DOHH2 (cell line): ENCODE results near the gene ZNF891.
A peak's percentile ranks its signal among the peaks of the same experiment; 100 is the strongest.

Experiments used
- H3F3A ChIP-seq: fragments of 200-600 bp; sonication (generic), shearing (Covaris generic); 2 replicates; pipeline ENCODE4 v1.6.0; 2016; ENCODE audit warnings: antibody characterized with exemption, mild to moderate bottlenecking; ENCODE audit not compliant: control insufficient read depth, insufficient read depth
- H3K27ac ChIP-seq: fragments of 200-600 bp; sonication (generic); 2 replicates; pipeline ENCODE4 v1.5.1; 2014; ENCODE audit warnings: low read depth, mild to moderate bottlenecking, low read length, moderate library complexity
- H3K27me3 ChIP-seq: fragments of 200-600 bp; sonication (generic); 2 replicates; pipeline ENCODE4 v1.6.1; 2014; ENCODE audit warnings: mild to moderate bottlenecking, low read length, mixed read lengths; ENCODE audit not compliant: control insufficient read depth
- H3K36me3 ChIP-seq: fragments of 200-600 bp; sonication (generic); 2 replicates; pipeline ENCODE4 v1.6.1; 2014; ENCODE audit warnings: mild to moderate bottlenecking, low read length, moderate library complexity, mixed read lengths; ENCODE audit not compliant: control insufficient read depth
- H3K4me1 ChIP-seq: fragments of 200-600 bp; sonication (generic); 2 replicates; pipeline ENCODE4 v1.6.1; 2014; ENCODE audit warnings: mild to moderate bottlenecking, low read length, mixed read lengths; ENCODE audit not compliant: control insufficient read depth
- H3K4me2 ChIP-seq: fragments of 200-600 bp; sonication (generic); 2 replicates; pipeline ENCODE4 v1.6.0; 2014; ENCODE audit warnings: mild to moderate bottlenecking, low read length, moderate library complexity
- H3K4me3 ChIP-seq: fragments of 200-600 bp; sonication (generic); 2 replicates; pipeline ENCODE4 v1.5.1; 2014; ENCODE audit warnings: mild to moderate bottlenecking, low read length, mixed read lengths
- H3K79me2 ChIP-seq: fragments of 200-600 bp; sonication (generic); 2 replicates; pipeline ENCODE4 v1.6.1; 2014; ENCODE audit warnings: mild to moderate bottlenecking, low read length, mixed read lengths; ENCODE audit not compliant: control insufficient read depth
- H3K9me2 ChIP-seq: fragments of 200-600 bp; sonication (generic); replicated peaks from 2 replicates; pipeline ENCODE4 v1.6.1; 2014; ENCODE audit warnings: mild to moderate bottlenecking, low read length, mixed read lengths; ENCODE audit not compliant: control insufficient read depth
- H3K9me3 ChIP-seq: fragments of 200-600 bp; sonication (generic); 2 replicates; pipeline ENCODE4 v1.6.1; 2014; ENCODE audit warnings: antibody characterized with exemption, low read length, mixed read lengths; ENCODE audit not compliant: control insufficient read depth, insufficient read depth
- H4K20me1 ChIP-seq: fragments of 200-600 bp; sonication (generic); 2 replicates; pipeline ENCODE4 v1.6.0; 2014; ENCODE audit warnings: low read depth, mild to moderate bottlenecking, antibody characterized with exemption, low read length, moderate library complexity; ENCODE audit not compliant: control insufficient read depth, insufficient read depth
- EZH2phosphoT487 ChIP-seq: fragments of 200-600 bp; sonication (generic); IDR thresholded peaks from 2 replicates; pipeline ENCODE4 v1.6.1; 2017; ENCODE audit warnings: borderline replicate concordance, mild to moderate bottlenecking, antibody characterized with exemption, low read length, moderate library complexity, mixed read lengths
- TF ChIP-seq, protein P1 (sequence below): fragments of 200-600 bp; sonication (generic); IDR thresholded peaks from one replicate; pipeline ENCODE4 v1.5.1; 2014; ENCODE audit warnings: antibody characterized with exemption, mild to moderate bottlenecking, low read depth, low read length; ENCODE audit not compliant: poor library complexity, severe bottlenecking

The ZNF891 gene

DNA sequence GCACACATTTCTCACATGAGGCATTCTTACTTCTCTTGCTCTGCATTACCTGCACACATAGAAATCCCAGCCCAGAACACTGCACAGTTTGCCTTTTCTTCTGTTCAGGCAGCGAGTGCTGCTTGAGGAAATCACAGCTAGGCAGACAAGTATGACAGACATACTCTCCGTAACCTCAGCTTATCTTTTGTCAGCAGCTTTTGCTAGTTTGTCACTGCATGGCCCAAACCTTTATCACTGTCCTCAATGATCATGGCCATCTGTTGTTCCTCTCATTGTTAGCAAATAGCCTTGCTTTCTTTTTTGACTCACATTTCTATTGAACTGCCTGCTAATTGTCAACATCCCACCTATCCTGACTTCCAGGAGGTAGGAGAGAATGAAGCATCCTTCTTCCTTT is 5.7 kb upstream of the ZNF891 start:
- peaks cover 40% of the 10 kb centered on the region; the same call in 1 of the 2 replicates for H3K9me3 ChIP-seq
- TF ChIP-seq, protein P1, sequence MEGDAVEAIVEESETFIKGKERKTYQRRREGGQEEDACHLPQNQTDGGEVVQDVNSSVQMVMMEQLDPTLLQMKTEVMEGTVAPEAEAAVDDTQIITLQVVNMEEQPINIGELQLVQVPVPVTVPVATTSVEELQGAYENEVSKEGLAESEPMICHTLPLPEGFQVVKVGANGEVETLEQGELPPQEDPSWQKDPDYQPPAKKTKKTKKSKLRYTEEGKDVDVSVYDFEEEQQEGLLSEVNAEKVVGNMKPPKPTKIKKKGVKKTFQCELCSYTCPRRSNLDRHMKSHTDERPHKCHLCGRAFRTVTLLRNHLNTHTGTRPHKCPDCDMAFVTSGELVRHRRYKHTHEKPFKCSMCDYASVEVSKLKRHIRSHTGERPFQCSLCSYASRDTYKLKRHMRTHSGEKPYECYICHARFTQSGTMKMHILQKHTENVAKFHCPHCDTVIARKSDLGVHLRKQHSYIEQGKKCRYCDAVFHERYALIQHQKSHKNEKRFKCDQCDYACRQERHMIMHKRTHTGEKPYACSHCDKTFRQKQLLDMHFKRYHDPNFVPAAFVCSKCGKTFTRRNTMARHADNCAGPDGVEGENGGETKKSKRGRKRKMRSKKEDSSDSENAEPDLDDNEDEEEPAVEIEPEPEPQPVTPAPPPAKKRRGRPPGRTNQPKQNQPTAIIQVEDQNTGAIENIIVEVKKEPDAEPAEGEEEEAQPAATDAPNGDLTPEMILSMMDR = no peak
- TF ChIP-seq EZH2phosphoT487 = no peak
- no peaks in the 10 kb centered on the region for H4K20me1 ChIP-seq
- H3K4me3 ChIP-seq = no peak overlapping the region
- H3K4me2 ChIP-seq = no peak overlapping the region
- H3K27ac ChIP-seq = no peak overlapping the region
- H3K79me2 ChIP-seq = no peaks in the 10 kb centered on the region
- no peaks in the 10 kb centered on the region for H3K9me2 ChIP-seq
- peaks cover 41% of the 10 kb centered on the region for H3K36me3 ChIP-seq
- peaks cover 4% of the 10 kb centered on the region; the same call in 1 of the 2 replicates for H3K4me1 ChIP-seq
- no peaks in the 10 kb centered on the region for H3K27me3 ChIP-seq
- H3F3A ChIP-seq = peaks cover 7% of the 10 kb centered on the region

DNA sequence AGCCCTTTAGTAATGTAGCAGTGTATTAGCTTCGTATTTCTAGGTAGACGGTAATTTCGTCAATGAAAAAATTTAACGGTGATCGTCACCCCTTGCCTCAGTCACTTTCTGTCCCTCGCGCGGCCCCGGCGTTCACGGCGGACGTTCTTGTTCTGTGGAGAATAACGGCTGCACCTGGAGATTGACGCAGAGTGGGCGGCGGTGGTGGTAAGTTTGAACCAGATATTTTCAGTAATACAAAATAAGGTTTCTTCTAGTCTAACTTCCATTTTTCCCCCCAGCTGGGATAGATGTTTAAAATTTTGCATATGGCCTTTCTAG is 694 bp upstream of the ZNF891 start:
- H3K27ac ChIP-seq = peak overlapping the region; percentile 77
- TF ChIP-seq EZH2phosphoT487 = no peak
- TF ChIP-seq, protein P1 = no peak
- peak overlapping the region; percentile 89 for H3K4me2 ChIP-seq
- peaks cover 40% of the 10 kb centered on the region for H3K36me3 ChIP-seq
- no peaks in the 10 kb centered on the region for H4K20me1 ChIP-seq
- H3K9me2 ChIP-seq = no peaks in the 10 kb centered on the region
- H3K4me3 ChIP-seq = peak overlapping the region; percentile 94
- peaks cover 10% of the 10 kb centered on the region for H3F3A ChIP-seq
- H3K27me3 ChIP-seq = no peaks in the 10 kb centered on the region
- H3K4me1 ChIP-seq = peaks cover 8% of the 10 kb centered on the region; the same call in 1 of the 2 replicates
- H3K9me3 ChIP-seq = peaks cover 44% of the 10 kb centered on the region
- H3K79me2 ChIP-seq = peaks cover 6% of the 10 kb centered on the region

DNA sequence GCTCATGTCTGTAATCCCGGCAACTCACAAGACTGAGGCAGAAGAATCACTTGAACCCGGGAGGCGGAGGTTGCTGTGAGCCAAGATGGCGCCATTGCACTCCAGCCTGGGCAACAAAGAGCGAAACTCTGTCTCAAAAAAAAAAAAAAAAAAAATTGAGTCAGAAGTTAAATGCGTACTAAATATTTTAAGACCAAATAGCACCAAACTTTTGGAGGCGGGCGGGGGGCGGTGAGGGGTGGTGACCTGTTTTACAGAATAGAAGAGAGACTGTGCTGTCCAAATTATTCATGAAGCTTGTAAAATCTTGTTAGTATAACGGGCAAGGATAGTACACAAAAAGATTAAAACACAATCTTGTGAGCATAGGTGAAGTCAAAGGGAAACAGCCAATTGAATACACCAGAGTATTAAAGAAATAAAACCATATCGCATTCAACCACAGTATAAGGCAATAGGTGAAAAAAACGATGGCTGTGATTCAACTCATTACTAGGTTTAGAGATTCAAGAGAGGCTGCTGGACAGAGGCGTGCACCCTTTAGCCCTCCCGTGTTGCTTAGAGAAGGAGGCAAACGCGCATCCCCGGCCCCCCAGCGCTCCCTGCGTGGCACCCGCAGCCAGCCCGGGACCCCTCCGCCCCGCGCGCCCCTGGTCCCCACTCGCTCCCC is 571 bp downstream of the ZNF891 start:
- Histone ChIP-seq H4K20me1 (no peaks in the 10 kb centered on the region), H3K4me3 (peak overlapping the region; percentile 94), H3F3A (peaks cover 10% of the 10 kb centered on the region), H3K9me2 (no peaks in the 10 kb centered on the region), H3K36me3 (peaks cover 34% of the 10 kb centered on the region), H3K27me3 (no peaks in the 10 kb centered on the region), H3K79me2 (peaks cover 9% of the 10 kb centered on the region), H3K4me1 (peaks cover 8% of the 10 kb centered on the region; the same call in 1 of the 2 replicates), H3K4me2 (peak overlapping the region; percentile 89), H3K27ac (peak overlapping the region; percentile 77), H3K9me3 (peaks cover 52% of the 10 kb centered on the region)
- TF ChIP-seq, protein P1 = no peak
- no peak for TF ChIP-seq EZH2phosphoT487
